HEK293 (cell line): ENCODE results near the gene KCNK7.

Experiments used
- MZF1 ChIP-seq: fragments of 450-650 bp; formaldehyde crosslinking; IDR thresholded peaks from 2 replicates; pipeline ENCODE4 v1.5.1; 2017; ENCODE audit warnings: missing biosample characterization, missing genetic modification characterization, borderline replicate concordance
- ZNF302 ChIP-seq: fragments of 450-650 bp; formaldehyde crosslinking; IDR thresholded peaks from 2 replicates; pipeline ENCODE4 v1.5.1; 2016; ENCODE audit warnings: missing biosample characterization, missing genetic modification characterization, low read depth
- ZNF521 ChIP-seq: fragments of 450-650 bp; formaldehyde crosslinking; IDR thresholded peaks from 2 replicates; pipeline ENCODE4 v1.5.1; 2017; ENCODE audit warnings: missing biosample characterization, mild to moderate bottlenecking, missing genetic modification characterization
- ZNF660 ChIP-seq: fragments of 450-650 bp; IDR thresholded peaks from 2 replicates; pipeline ENCODE4 v1.5.1; 2018; ENCODE audit warnings: missing biosample characterization, mild to moderate bottlenecking, missing genetic modification characterization
- TF ChIP-seq, protein P1 (sequence below): fragments of 450-650 bp; formaldehyde crosslinking; IDR thresholded peaks from 2 replicates; pipeline ENCODE4 v1.5.1; 2016; ENCODE audit warnings: missing biosample characterization, missing genetic modification characterization
- TF ChIP-seq, protein P2 (sequence below): fragments of 450-650 bp; formaldehyde crosslinking; IDR thresholded peaks from 2 replicates; pipeline ENCODE4 v1.5.1; 2016; ENCODE audit warnings: missing biosample characterization, missing genetic modification characterization

- TF ChIP-seq, protein P1, sequence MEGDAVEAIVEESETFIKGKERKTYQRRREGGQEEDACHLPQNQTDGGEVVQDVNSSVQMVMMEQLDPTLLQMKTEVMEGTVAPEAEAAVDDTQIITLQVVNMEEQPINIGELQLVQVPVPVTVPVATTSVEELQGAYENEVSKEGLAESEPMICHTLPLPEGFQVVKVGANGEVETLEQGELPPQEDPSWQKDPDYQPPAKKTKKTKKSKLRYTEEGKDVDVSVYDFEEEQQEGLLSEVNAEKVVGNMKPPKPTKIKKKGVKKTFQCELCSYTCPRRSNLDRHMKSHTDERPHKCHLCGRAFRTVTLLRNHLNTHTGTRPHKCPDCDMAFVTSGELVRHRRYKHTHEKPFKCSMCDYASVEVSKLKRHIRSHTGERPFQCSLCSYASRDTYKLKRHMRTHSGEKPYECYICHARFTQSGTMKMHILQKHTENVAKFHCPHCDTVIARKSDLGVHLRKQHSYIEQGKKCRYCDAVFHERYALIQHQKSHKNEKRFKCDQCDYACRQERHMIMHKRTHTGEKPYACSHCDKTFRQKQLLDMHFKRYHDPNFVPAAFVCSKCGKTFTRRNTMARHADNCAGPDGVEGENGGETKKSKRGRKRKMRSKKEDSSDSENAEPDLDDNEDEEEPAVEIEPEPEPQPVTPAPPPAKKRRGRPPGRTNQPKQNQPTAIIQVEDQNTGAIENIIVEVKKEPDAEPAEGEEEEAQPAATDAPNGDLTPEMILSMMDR (tag by site-specific recombination): no peak
- TF ChIP-seq ZNF521 (no peak), ZNF302 (tag by site-specific recombination) (no peak), ZNF660 (no peak), MZF1 (tag by site-specific recombination) (no peak)
- TF ChIP-seq, protein P2, sequence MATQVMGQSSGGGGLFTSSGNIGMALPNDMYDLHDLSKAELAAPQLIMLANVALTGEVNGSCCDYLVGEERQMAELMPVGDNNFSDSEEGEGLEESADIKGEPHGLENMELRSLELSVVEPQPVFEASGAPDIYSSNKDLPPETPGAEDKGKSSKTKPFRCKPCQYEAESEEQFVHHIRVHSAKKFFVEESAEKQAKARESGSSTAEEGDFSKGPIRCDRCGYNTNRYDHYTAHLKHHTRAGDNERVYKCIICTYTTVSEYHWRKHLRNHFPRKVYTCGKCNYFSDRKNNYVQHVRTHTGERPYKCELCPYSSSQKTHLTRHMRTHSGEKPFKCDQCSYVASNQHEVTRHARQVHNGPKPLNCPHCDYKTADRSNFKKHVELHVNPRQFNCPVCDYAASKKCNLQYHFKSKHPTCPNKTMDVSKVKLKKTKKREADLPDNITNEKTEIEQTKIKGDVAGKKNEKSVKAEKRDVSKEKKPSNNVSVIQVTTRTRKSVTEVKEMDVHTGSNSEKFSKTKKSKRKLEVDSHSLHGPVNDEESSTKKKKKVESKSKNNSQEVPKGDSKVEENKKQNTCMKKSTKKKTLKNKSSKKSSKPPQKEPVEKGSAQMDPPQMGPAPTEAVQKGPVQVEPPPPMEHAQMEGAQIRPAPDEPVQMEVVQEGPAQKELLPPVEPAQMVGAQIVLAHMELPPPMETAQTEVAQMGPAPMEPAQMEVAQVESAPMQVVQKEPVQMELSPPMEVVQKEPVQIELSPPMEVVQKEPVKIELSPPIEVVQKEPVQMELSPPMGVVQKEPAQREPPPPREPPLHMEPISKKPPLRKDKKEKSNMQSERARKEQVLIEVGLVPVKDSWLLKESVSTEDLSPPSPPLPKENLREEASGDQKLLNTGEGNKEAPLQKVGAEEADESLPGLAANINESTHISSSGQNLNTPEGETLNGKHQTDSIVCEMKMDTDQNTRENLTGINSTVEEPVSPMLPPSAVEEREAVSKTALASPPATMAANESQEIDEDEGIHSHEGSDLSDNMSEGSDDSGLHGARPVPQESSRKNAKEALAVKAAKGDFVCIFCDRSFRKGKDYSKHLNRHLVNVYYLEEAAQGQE (tag by site-specific recombination): no peak
Measured at GRCh38 chr11:65615950-65616574, 20.5 kb upstream of the KCNK7 start.
